Activated T-helper 1 cell treated with Interleukin-2 at 50 U/mL for 16 hours (primary cell): ENCODE data around the gene ID4.

Source experiments
- DNase-seq: peaks from one replicate; pipeline ENCODE4 v3.0.0-alpha.2; 2020; ENCODE audit warnings: low read depth

The ID4 gene, protein sequence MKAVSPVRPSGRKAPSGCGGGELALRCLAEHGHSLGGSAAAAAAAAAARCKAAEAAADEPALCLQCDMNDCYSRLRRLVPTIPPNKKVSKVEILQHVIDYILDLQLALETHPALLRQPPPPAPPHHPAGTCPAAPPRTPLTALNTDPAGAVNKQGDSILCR

DNA sequence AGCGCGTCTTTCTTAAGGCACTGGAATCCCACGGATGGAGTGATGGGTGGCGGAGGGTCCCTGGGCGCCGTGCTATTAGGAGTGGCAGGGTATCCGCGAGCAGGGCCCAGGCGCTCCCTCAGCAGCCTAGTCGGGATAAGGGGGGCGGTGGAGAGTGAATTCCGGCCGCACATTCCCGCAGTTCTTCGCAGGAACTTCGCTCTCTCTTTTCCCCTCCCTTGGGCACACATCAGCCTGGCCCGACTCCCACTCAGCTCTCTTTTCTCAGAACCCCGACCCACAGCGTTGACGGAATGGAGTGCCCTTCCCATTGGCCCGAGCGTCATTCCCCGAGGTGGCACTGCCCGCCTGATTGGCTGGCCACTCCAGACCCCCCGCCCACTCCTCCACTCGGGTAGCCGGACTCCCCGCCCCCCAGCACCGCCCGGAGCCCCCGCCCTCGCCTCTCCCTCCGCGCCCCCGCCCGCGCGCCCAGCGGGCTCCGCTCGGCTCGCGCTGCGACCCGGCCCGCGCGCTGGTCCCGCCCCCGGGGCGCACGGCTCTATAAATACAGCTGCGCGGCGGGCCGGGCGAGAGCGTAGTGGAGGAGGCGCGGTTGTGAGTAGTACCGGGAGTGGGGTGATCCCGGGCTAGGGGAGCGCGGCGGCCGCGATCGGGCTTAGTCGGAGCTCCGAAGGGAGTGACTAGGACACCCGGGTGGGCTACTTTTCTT lies at the start of gene ID4:
Gene ID4 (plus strand): TSS at position 572 of the 712 bp plus-strand sequence. CDS start 385 bp downstream, outside the sequence.
- DNase-seq = no peak

GRCh38 chr6:19788686-19789085 lies 48.5 kb upstream of the ID4 start:
- DNase-seq = no peak

GRCh38 chr6:19789100-19789803 lies 47.9 kb upstream of the ID4 start:
- DNase-seq = no peak

DNA sequence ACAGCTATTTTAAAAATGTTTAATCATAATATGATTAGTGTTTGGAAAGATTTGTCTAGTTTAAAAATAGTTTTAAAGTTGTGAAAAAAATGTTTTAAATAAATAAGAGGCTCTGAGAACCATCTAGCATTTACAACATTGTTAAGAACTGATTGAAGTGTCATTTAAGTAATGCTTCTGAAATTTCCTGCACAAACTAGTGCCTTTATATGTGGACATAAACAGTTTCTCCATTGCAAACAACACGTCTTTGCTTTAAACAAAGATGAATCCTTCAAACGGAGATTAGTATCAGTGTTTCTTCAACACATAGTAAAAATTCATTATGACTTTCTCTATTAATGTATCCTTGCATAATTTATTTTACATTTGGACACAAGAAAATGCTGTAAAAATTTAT lies 45.9 kb upstream of the ID4 start:
- no peak for DNase-seq

- DNase-seq = no peak
Measured at GRCh38 chr6:19795211-19795610, 42.0 kb upstream of the ID4 start.

DNA sequence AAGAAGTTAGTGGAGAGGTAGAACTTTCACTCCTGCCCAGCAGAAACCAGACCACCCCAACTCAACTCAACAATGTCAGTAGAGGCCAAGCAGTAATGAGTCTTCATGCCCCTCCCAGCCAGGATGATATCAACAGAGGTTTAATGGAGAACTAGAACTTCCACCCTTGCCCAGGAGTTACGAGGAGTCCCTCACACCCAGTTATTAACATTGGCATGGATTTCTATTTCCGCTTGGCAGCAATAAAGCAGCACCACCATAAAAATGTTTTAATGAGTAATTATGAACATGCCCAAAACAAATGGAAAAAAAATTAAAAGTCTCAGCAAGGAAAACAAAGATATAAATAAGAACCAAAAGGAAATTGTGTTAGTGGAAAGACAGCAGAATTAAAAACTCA lies 40.7 kb upstream of the ID4 start:
- no peak for DNase-seq

DNA sequence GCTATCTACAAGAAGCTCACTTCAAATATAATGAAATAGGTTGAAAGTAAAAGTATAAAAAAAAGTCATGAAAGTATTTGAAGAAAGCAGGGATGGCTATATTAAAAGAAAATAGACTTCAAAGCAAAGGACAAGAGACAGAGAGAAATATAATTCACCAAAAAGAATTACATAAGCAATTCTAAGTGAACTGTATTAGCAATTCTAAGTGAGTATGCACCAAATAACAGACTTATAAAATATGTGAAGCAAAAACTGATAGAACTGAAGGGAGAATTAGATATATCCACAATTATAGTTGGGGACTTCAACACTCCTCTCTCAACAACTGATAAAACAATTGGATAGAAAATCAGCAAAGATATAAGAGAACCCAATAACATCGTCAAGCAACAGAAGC lies 38.8 kb upstream of the ID4 start:
- no peak for DNase-seq

GRCh38 chr6:19802656-19803055 lies 34.5 kb upstream of the ID4 start:
- no peak for DNase-seq

- DNase-seq = no peak
Measured at GRCh38 chr6:19803331-19804204, 33.6 kb upstream of the ID4 start.

- peak; percentile 4 for DNase-seq
Measured at GRCh38 chr6:19804205-19805128, 32.7 kb upstream of the ID4 start.

DNA sequence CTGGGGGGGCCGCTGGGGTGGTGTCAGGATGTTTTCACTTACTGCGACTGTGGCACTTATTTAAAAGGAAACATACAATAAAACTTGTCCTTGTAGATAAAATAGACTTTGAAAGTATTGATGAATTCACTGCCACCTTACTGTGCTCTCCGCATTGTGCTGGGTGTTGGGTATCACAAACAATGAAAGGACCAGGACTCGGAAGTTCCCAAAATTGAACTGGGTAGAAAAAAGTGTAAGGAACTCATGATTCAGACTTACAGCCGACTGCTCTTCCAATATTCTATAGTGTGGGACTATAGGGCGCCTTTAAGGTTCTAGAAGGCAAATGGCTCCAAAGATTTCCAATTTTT lies 32.1 kb upstream of the ID4 start:
- DNase-seq = no peak

GRCh38 chr6:19806971-19807396 lies 30.2 kb upstream of the ID4 start:
- no peak for DNase-seq

DNA sequence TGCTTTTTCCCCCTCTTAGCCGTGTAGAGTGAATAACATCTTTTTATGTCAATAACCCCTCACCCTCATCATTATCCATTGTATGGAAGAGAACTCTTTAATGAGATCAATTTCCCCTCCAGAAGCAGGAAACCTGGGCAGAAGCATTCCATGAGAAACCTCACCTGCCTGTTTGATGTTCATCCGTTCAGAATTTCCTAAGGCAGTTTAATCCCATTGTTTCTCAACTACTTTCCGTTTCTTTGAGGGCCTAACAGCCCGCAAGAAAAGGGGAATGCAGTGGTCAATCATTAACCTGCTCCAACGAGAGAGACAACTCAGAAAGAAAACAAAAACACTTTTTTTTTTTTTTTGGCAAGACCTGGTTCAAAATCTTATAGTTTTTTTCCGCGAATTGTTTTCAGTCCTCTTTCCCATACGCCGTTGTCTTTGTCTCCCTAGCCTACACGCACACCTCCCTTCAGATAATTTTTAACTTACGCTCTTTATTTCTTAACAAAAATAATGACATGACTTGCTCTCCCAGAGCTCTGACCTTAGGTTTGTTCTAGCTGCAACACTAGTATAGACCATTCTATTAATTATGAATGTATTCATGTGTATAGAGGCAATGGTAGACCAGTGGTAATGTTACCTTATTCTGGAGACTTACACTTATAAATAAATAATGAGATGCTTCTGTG lies 25.6 kb upstream of the ID4 start:
- no peak for DNase-seq

GRCh38 chr6:19812512-19813119 lies 24.6 kb upstream of the ID4 start:
- no peak for DNase-seq

- DNase-seq = no peak
Measured at GRCh38 chr6:19818805-19819204, 18.4 kb upstream of the ID4 start.

DNA sequence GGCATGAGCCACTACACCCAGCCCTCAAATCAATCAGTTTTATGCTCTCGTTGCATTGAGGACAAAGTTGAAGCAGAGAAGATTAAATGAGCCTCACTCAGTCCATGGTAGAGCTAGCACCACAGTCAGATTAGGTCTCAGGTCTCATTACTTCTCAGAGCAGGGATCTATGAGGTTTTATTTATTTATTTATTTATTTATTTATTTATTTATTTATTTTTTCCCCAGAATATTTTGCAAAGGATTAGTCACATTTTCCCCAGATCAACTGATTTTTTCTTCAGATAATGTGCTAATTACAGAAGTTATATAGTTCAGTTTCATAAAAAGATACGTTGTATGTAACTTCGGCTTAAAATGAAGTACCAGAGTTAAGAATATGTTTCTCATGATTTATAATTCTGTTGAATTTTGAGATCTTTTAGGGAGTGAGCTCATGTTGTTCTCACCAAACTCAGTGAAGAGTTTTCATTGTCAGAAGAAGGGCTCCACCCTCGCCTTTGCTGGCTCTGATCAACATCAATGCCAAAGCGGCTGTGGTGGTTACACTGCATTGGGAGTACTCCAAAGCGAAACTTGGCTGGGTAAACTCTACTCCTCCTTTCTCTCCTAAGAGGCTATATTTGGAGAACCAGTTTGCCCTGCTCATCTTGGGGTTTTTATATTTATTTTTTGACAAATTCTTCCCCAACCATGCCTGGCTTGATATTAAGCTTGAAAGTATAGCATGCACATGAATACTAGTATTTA lies 12.9 kb upstream of the ID4 start:
- no peak for DNase-seq

DNA sequence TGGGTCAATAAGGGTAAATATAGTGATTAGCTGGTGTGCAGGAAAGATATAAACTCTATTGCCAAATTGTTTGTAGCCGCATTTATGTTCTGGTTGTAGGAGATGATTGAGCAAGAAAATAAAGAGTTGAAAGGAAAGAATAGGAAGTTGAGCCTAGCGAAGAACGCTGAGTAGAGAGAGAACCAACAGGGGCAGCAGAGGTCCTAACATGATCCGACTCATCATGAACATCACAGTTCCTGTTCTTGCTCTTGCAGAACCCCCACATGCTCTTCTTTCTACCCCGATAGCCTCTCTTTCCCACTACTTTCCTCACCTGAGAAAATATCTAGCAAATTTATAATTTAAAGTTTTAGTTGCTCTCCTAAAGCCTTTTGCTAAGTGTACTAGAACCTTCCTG lies 9.9 kb upstream of the ID4 start:
- DNase-seq = no peak

DNA sequence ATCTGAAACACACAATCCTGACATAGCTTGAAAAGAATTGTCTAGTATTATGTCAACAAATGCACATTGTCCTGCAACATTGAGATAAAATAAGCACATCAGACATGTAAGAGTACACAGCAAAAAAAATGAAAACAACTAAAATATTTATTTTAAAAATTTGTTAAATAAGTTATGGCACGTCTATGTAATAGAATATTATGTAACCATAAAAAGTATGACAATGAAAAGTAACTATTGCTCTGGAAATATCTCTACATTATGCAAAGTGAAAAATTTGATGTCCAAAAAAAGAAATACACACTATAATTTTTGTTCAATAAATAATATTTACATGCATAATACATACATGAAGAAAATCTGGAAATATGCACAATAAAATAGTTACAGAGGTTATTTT lies 9.3 kb upstream of the ID4 start:
- no peak for DNase-seq

DNA sequence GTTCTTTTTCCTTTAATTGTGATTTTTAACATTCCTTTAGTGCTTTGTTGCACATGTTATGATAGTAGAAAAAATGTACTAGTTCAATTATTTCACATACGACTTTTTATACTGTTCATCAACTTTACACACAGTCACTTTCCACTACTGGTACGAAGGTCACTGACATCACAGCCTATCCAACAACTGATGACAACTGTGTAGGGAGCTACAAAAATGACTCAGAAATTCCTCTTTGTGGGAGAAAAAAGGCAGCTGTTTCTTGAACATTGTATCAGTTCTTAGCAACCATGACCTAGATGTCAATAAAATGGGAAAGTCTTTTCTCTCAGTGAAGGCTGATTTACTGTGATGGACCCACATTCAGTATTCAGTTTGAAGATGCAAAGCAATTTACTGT lies 7.0 kb upstream of the ID4 start:
- no peak for DNase-seq

- no peak for DNase-seq
Measured at GRCh38 chr6:19831358-19831757, 5.8 kb upstream of the ID4 start.
